ENCODE measurements around the gene KHDC1L.
"Not testable (repeated sequence)": the region's sequence is repeated elsewhere in the genome, so short reads cannot be mapped to it uniquely, and the experiment has no call there.

KHDC1L gene, protein sequence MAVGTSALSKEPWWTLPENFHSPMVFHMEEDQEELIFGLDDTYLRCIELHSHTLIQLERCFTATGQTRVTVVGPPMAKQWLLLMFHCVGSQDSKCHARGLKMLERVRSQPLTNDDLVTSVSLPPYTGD

DNA sequence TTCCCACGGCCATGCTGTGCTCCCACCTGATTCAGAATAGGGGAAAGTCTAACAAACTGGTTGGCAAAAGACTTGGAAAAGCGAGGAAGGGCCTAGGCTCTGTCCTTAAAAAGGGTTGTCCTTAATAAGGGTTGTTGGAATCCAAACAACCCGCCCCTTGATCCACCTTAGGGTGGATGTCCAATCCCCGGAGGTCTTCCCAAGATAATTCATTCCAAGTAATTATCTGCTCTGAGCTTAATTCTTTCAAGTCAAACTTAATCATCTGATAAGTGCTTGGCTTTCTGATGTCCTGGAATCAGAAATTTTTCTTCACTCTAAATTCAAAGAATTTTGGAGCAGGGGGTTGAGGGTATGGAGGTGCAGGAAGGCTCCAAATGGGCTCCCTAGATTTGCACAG is at the start of gene KHDC1L:
TSS of gene KHDC1L (minus strand) at position 101 of the 400 bp plus-strand sequence. CDS start at position 13, 88 bp downstream.
- DNase-seq: no peak

- DNase-seq: not testable (repeated sequence)
Observed at GRCh38 chr6:73269296-73269695, 44.0 kb upstream of the KHDC1L start.

DNA sequence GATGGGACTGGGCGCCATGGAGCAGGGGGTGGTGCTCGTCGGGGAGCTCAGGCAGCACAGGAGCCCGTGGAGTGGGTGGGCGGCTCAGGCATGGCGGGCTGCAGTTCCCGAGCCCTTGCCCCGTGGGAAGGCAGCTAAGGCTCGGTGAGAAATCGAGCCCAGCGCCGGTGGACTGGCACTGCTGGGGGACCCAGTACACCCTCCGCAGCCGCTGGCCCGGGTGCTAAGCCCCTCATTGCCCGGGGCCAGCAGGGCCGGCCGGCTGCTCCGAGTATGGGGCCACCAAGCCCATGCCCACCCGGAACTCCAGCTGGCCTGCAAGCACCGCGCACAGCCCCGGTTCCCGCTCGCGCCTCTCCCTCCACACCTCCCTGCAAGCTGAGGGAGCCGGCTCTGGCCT is 43.6 kb upstream of the KHDC1L start:
- not testable (repeated sequence) for DNase-seq

DNA sequence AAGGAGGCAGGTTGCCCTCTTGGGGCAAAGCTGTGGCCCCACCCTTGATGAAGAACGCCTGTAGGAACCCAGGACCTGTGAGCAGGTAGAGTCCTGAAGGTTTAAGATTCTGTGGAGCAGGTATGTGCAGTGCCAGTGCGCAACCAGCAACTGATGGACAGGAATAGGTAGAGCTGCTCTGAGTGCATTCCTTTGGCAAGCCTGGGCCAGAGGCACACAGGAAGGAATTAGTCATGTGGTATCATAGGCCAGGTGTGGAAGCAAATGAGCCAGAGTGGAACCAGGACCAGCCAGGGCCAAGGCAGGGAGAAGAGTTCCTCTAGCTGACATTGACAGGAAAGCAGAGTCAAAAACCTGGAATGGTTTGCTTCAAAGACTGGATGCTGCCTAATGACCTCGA is 39.1 kb upstream of the KHDC1L start:
- no peak for DNase-seq

GRCh38 chr6:73263570-73263909 is 38.2 kb upstream of the KHDC1L start:
- DNase-seq: no peak

GRCh38 chr6:73262671-73263569 is 37.6 kb upstream of the KHDC1L start, which contains the start of gene KHDC1:
TSS of gene KHDC1 (minus strand) at chr6:73263196. CDS start at chr6:73242517, 20,679 bp downstream.
- DNase-seq: peak; percentile 62 to 63

DNA sequence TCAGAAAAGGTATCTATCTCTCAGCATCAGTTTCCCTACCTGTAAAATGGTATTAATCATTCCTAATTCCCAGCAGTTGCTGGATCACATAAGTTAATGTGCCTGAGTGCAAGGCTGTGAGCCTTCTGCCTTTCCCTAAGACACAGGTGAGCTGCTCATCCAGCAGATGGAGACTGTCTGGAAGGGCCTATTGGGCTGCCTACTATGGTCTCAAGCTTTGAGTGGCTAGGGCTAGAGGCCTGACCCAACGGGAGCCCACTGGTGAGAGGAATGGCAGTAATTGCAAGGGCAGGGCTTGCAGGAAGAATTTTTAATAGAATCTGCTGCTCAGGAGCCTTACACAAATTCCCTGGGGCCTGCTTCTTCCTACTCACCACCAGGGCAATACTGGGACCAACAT is 33.4 kb upstream of the KHDC1L start:
- DNase-seq: no peak

- not testable (repeated sequence) for DNase-seq
Observed at GRCh38 chr6:73254323-73254722, 29.0 kb upstream of the KHDC1L start.

GRCh38 chr6:73252703-73253102 is 27.4 kb upstream of the KHDC1L start:
- no peak for DNase-seq

DNA sequence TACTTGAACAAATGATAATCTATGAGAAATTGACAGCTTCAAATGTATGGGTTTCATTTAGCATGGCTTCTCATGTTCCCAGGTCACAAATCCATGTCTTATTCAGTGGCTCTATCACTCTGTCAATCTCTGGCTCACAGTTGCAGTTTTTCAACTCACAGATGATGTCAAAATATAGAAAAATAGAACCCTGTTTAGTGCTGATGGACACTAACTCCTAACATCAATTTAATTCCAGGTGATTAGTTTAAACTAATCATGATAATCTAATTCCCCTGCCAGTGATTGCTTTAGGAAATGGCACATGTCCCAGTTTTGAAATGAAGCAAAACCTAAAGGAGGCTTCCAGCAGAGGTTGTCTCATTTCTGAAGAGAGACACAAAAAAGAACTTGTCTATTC is 24.7 kb upstream of the KHDC1L start:
- DNase-seq: no peak

- DNase-seq: no peak
Observed at GRCh38 chr6:73248192-73248903, 23.1 kb upstream of the KHDC1L start.

GRCh38 chr6:73242001-73242400 is 16.7 kb upstream of the KHDC1L start:
- no peak for DNase-seq

DNA sequence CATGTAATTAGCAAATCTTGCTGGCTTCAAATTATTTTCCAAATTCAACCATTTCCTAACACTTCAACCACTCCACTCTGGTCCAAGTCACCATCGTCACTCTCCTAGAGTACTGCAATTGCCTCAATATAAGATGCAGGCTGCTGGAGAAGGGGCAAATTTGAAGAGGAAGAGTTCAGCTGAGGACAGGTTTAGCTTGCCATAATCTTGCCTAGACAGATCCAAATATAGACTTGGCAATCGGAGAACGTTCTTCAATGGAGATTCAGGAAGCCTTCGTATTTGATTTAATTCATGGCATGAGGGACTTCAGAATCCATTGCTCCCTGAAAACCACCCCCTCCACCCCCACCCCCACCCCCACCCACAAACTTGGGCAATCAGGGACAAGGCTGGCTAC is 15.4 kb upstream of the KHDC1L start:
- no peak for DNase-seq

DNA sequence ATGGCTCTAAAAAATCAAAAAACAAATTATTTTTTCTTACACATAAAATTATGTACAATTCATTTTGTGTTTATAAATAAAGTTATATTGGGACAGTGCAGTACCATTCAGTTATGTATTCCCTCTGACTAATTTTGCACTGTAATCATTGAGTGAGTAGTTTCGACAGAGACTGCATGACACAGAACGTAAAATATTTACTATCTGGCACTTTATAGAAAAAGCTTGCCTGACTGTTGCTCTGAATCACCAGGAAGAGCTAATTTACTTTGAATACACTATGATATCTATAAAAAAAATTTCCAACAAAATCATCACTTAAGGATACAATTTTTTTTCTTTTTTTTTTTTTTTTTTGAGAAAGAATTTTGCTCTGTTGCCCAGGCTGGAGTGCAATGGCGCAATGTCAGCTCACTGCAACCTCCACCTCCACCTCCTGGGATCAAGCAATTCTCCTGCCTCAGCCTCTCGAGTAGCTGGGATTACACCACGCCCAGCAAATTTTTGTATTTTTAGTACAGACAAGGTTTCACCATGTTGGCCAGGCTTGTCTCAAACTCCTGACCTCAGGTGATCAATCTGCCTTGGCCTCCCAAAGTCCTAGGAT is 11.0 kb upstream of the KHDC1L start:
- DNase-seq: no peak

DNA sequence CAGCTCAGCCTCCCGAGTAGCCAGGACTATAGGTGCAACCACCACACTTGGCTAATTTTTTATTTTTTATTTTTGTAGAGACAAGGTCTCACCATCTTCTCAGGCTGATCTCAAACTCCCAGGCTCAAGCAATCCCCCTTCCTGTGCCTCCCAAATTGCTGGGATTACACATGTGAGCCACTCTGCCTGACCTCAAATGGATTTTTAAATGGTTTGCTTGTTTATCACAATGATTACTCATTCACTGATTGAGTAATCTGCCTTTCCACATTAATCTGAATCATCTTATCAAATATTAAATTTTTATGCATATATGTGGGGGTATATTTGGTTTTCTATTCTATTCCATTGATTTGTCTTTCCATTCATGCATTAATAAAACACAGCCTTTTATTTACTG is 9.4 kb upstream of the KHDC1L start:
- DNase-seq: no peak

GRCh38 chr6:73233971-73234370 is 8.7 kb upstream of the KHDC1L start:
- not testable (repeated sequence) for DNase-seq

GRCh38 chr6:73233048-73233447 is 7.8 kb upstream of the KHDC1L start:
- DNase-seq: no peak

DNA sequence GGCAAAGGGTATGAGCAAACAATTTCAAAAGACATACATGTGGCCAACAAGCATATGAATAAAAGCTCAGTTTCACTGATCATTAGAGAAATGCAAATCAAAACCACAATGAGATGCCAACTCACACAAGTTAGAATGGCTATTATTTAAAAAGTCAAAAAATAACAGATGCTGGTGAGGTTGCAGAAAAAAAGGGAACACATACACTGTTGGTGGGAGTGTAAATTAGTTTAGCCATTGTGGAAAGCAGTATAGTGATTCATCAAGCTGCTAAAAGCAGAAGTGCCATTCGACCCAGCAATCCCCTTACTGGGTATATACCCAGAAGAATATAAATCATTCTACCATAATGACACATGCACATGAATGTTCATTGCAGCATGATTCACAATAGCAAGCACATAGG is 6.7 kb upstream of the KHDC1L start:
- no peak for DNase-seq

- no peak for DNase-seq
Observed at GRCh38 chr6:73227606-73228255, 2.4 kb upstream of the KHDC1L start.

DNA sequence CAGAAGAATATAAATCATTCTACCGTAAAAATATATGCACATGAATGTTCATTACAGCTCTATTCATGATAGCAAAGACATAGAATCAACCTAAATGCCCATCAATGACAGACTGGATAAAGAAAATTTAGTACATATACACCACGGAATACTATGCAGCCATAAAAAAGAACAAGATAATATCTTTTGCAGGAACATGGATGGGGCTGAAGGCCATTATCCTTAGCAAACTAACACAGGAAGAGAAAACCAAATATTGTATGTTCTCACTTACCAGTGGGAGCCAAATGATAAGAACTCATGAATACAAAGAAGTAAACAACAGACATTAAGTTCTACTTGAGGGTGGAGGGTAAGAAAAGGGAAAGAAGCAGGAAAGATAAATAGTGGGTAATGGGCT is 8.4 kb downstream of the KHDC1L start:
- no peak for DNase-seq

- no peak for DNase-seq
Observed at GRCh38 chr6:73209117-73209516, 16.2 kb downstream of the KHDC1L start.

- DNase-seq: no peak
Observed at GRCh38 chr6:73207221-73207837, 18.0 kb downstream of the KHDC1L start.

Measured in CD4-positive, alpha-beta T cell treated with Interleukin-1 beta for 1 hour (primary cell).